Caco-2 (cell line): Measurements from ENCODE around the gene AGPAT1. TPM values are rescaled to one million over a fixed set of nuclear protein-coding genes. Genes with fewer than 3 reads are reported as not detected.

Experiments used
- BruUV-seq: library from RNA; stranded (reverse); fragments of 400-500 nt; replicated peaks from 2 replicates; lab custom pipeline; 2021; lab: Mats Ljungman, UMichigan
- CTCF ChIA-PET: fragments of 300-600 bp; sonication (Branson Sonifier 250); formaldehyde crosslinking; loops from one replicate; lab custom pipeline; 2022; ENCODE audit warnings: antibody characterized with exemption; lab: Charles Lee
- POLR2A ChIA-PET: fragments of 300-600 bp; sonication (Branson Sonifier 250); formaldehyde crosslinking; loops from one replicate; lab custom pipeline; 2022; ENCODE audit warnings: antibody characterized with exemption; lab: Charles Lee
- DNase-seq, 2 experiments: peaks; one replicate each; pipeline versions ENCODE4 v3.0.0 to v3.0.0-alpha.2; 2020 to 2022
- H3K27me3 ChIP-seq: replicated peaks from 2 replicates; pipeline ENCODE4 v1.6.0; 2011; ENCODE audit warnings: low read length; ENCODE audit not compliant: control insufficient read depth, insufficient read depth
- H3K36me3 ChIP-seq: 2 replicates; pipeline ENCODE4 v1.5.1; 2011; ENCODE audit warnings: low read length; ENCODE audit not compliant: control insufficient read depth, insufficient read depth
- H3K4me1 ChIP-seq: fragments of 250-450 bp; sonication (Bioruptor Pico); 2 replicates; pipeline ENCODE4 v1.5.1; 2020; ENCODE audit warnings: mild to moderate bottlenecking
- H3K4me3 ChIP-seq: 2 replicates; pipeline ENCODE4 v1.5.1; 2011; ENCODE audit warnings: low read depth, mild to moderate bottlenecking, control low read depth, low read length
- H3K9me3 ChIP-seq: fragments of 250-450 bp; sonication (Bioruptor Pico); 2 replicates; pipeline ENCODE4 v1.5.1; 2020; ENCODE audit warnings: mild to moderate bottlenecking, moderate library complexity
- H3K27ac Mint-ChIP-seq: one replicate; pipeline ENCODE4 v1.8.0; 2022; ENCODE audit warnings: mixed read lengths; ENCODE audit not compliant: unreplicated experiment
- H3K27me3 Mint-ChIP-seq: one replicate; pipeline ENCODE4 v1.8.0; 2022; ENCODE audit warnings: mixed read lengths; ENCODE audit not compliant: insufficient read depth, unreplicated experiment
- H3K36me3 Mint-ChIP-seq: one replicate; pipeline ENCODE4 v1.8.0; 2022; ENCODE audit warnings: mild to moderate bottlenecking, mixed read lengths; ENCODE audit not compliant: insufficient read depth, unreplicated experiment
- H3K4me1 Mint-ChIP-seq: one replicate; pipeline ENCODE4 v1.8.0; 2022; ENCODE audit warnings: low read depth, mixed read lengths; ENCODE audit not compliant: unreplicated experiment
- H3K4me3 Mint-ChIP-seq: one replicate; pipeline ENCODE4 v1.8.0; 2022; ENCODE audit warnings: mild to moderate bottlenecking, moderate library complexity, mixed read lengths; ENCODE audit not compliant: unreplicated experiment
- H3K9me3 Mint-ChIP-seq: one replicate; pipeline ENCODE4 v1.8.0; 2022; ENCODE audit warnings: mixed read lengths; ENCODE audit not compliant: unreplicated experiment
- intact Hi-C: fragments of 100-400 bp; cut with micrococcal nuclease; formaldehyde crosslinking; loops from one replicate; pipeline ENCODE4 v1.10.0; 2022; ENCODE audit not compliant: unreplicated experiment
- total RNA-seq: library from RNA; stranded (reverse); gene quantifications from 2 replicates; pipeline ENCODE4 v1.2.3, GENCODE V29; 2022
- TF ChIP-seq, protein P1 (sequence below), 2 experiments: fragments of 200-600 bp in 1 of 2; IDR thresholded peaks; 1 replicate in 1 of 2; 2 replicates in 1 of 2; pipeline versions ENCODE4 v1.5.1 to v1.8.0; 2011 to 2022; ENCODE audit warnings: antibody characterized with exemption in 1 of 2, control low read depth in 1 of 2, inconsistent platforms in 1 of 2, low read depth in 1 of 2, low read length in 1 of 2, mild to moderate bottlenecking in 1 of 2, moderate library complexity in 1 of 2; ENCODE audit not compliant: insufficient read depth in 1 of 2, severe bottlenecking in 1 of 2, unreplicated experiment in 1 of 2

The AGPAT1 gene
- total RNA-seq, 1 experiment from 2014 or later, result 60.4 TPM

DNA sequence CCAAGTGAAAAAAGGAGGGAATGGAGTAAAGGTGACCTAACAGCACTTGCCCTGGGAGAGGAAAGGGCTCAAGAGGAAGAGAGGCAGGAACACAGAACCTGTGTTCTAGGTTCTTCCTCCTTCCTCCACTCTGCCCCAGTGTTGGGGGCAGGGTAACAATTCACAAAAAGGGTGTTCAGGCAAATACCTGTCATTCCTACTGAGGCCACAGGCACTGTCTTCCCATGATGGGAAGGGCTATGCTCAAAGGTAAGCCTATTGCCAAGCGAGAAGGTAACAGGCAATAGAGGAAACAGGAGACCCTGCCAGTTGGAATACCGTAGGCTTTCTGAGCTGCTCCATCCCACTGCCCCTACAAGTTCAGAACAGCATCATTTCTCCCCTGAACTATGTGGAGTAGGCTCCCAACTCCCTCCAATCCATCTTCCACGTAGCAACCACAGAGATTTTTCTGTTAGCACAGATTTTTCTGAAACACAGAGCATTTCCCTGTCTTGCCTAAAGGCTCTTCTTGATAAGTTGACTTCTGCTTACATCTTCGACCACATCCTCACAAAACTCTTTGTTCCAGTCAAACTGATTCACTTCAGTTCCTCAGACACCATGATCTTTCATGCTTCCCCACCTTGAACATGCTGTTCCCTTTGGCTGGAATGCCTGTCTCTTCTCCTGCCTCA is 2.7 kb downstream of the AGPAT1 start:
- H3K9me3 Mint-ChIP-seq, result no peaks in the 10 kb centered on the region
- TF ChIP-seq, protein P1, sequence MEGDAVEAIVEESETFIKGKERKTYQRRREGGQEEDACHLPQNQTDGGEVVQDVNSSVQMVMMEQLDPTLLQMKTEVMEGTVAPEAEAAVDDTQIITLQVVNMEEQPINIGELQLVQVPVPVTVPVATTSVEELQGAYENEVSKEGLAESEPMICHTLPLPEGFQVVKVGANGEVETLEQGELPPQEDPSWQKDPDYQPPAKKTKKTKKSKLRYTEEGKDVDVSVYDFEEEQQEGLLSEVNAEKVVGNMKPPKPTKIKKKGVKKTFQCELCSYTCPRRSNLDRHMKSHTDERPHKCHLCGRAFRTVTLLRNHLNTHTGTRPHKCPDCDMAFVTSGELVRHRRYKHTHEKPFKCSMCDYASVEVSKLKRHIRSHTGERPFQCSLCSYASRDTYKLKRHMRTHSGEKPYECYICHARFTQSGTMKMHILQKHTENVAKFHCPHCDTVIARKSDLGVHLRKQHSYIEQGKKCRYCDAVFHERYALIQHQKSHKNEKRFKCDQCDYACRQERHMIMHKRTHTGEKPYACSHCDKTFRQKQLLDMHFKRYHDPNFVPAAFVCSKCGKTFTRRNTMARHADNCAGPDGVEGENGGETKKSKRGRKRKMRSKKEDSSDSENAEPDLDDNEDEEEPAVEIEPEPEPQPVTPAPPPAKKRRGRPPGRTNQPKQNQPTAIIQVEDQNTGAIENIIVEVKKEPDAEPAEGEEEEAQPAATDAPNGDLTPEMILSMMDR (IDR thresholded peaks at IDR 0.05; ENCODE audit: insufficient read depth in 1 of 2, low read depth in 1 of 2, low read length in 1 of 2, severe bottlenecking in 1 of 2, unreplicated experiment in 1 of 2), result no peak
- Histone ChIP-seq H3K27me3 (no peaks in the 10 kb centered on the region), H3K9me3 (no peaks in the 10 kb centered on the region), H3K4me1 (peaks cover 35% of the 10 kb centered on the region), H3K36me3 (no peaks in the 10 kb centered on the region), H3K4me3 (no peak overlapping the region)
- H3K27ac Mint-ChIP-seq, result peak overlapping the region; percentile 31
- peak overlapping the region; percentile 43 for H3K4me3 Mint-ChIP-seq
- ChIA-PET CTCF (no interaction called here), POLR2A (no interaction called here)
- peak; percentile 42 to 59 for DNase-seq
- H3K27me3 Mint-ChIP-seq, result no peaks in the 10 kb centered on the region
- no TSS peak for BruUV-seq
- H3K4me1 Mint-ChIP-seq, result peaks cover 35% of the 10 kb centered on the region
- intact Hi-C loops, result no loop called here
- peaks cover 52% of the 10 kb centered on the region for H3K36me3 Mint-ChIP-seq

DNA sequence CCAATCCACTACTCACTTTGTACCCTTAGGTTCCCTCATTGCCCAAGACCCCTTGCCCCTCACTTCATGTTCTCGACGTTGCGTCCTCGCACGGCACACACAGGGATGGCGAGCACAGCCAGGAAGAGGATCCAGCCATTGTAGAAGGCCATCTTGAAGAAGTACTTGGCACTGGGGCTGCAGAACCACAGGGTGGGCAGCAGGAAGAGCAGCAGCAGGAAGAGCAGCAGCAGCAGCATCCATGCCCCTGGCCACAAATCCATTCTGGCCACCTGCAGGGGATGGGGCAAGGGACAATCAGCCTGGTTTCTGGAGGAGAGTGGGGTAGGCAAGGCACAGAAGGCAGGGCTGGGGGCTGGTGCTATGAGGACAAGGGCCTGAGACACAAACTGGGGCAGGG is 4.7 kb downstream of the AGPAT1 start:
- no peak overlapping the region for H3K4me3 Mint-ChIP-seq
- no peaks in the 10 kb centered on the region for H3K9me3 ChIP-seq
- no peaks in the 10 kb centered on the region for H3K27me3 Mint-ChIP-seq
- H3K4me1 ChIP-seq, result peaks cover 40% of the 10 kb centered on the region
- H3K4me3 ChIP-seq, result no peak overlapping the region
- no peak for DNase-seq
- H3K36me3 Mint-ChIP-seq, result peaks cover 60% of the 10 kb centered on the region
- no peaks in the 10 kb centered on the region for H3K9me3 Mint-ChIP-seq
- no peaks in the 10 kb centered on the region for H3K36me3 ChIP-seq
- intact Hi-C loops, result no loop called here
- peak overlapping the region; percentile 14 for H3K27ac Mint-ChIP-seq
- H3K27me3 ChIP-seq, result no peaks in the 10 kb centered on the region
- ChIA-PET POLR2A (no interaction called here), CTCF (no interaction called here)
- TF ChIP-seq, protein P1 (IDR thresholded peaks at IDR 0.05; ENCODE audit: insufficient read depth in 1 of 2, low read depth in 1 of 2, low read length in 1 of 2, severe bottlenecking in 1 of 2, unreplicated experiment in 1 of 2), result no peak
- BruUV-seq, result no TSS peak
- H3K4me1 Mint-ChIP-seq, result peaks cover 32% of the 10 kb centered on the region

DNA sequence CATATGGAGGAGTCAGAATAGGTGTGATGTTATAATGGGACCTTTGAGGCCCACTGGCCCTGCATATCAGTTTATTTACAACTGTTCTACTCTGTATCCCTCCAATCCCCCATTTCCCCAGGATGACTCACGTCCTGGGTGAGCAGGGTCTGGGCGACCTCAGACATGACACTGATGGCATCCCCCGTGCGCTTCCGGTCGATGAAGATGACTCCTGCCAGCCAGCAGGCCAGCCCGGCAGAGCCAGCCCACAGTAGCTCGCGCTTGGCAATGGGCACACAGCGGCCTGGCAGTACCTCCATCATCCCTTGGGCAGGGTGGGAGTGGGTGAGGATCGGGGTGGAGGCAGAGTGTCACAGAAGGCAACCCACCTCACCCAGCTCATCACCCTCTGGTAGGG is 5.6 kb downstream of the AGPAT1 start:
- Histone ChIP-seq H3K36me3 (no peaks in the 10 kb centered on the region), H3K4me3 (no peak overlapping the region), H3K9me3 (no peaks in the 10 kb centered on the region), H3K27me3 (no peaks in the 10 kb centered on the region), H3K4me1 (peaks cover 40% of the 10 kb centered on the region)
- Mint-ChIP-seq H3K27ac (peak overlapping the region; percentile 19), H3K9me3 (no peaks in the 10 kb centered on the region), H3K4me1 (peaks cover 29% of the 10 kb centered on the region), H3K27me3 (no peaks in the 10 kb centered on the region), H3K4me3 (no peak overlapping the region), H3K36me3 (peaks cover 66% of the 10 kb centered on the region)
- BruUV-seq, result no TSS peak
- TF ChIP-seq, protein P1 (IDR thresholded peaks at IDR 0.05; ENCODE audit: insufficient read depth in 1 of 2, low read depth in 1 of 2, low read length in 1 of 2, severe bottlenecking in 1 of 2, unreplicated experiment in 1 of 2), result no peak
- ChIA-PET POLR2A (no interaction called here), CTCF (interaction anchor here (0.5 kb wide), 1 partner anchor 16 kb away, joined by 3 read pairs; no protein-coding TSS in a partner anchor)
- intact Hi-C loops, result no loop called here
- DNase-seq, result no peak
